Fibroblast of mammary gland (primary cell): Measurements from ENCODE around the gene PALM2AKAP2.

Experiments
- DNase-seq: peaks from one replicate; pipeline ENCODE4 v3.0.0-alpha.2; 2010; ENCODE audit warnings: low read depth
- H3K4me3 ChIP-seq: 2 replicates; pipeline ENCODE4 v1.5.1; 2011; ENCODE audit warnings: low read depth, mild to moderate bottlenecking, low read length, moderate library complexity; ENCODE audit not compliant: control insufficient read depth
- CTCF ChIP-seq: conservative IDR thresholded peaks from 2 replicates; pipeline ENCODE4 v1.5.1; 2011; ENCODE audit warnings: low read depth, low read length, inconsistent platforms; ENCODE audit not compliant: control insufficient read depth, insufficient read depth

The PALM2AKAP2 gene

DNA sequence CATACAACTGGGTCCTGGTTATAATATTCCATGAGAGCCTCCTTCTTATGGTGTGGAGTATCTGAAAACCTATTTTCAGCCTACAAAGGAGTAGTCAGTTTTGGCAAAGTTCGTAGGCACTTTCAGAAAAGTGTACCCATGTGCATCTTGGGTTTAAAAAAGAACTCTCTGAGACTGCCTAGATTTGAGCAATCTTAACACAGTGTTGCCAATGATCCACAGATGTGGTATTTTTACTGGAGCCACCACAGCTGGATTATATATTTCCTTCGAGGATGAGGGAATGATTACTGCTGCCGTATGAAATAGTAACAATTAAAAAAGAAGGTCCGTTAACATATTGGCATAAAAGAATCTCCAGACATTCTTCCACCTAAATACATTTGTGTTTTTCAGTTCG lies 1.1 kb downstream of the PALM2AKAP2 start:
- peak; percentile 49 for DNase-seq
- peak overlapping the region; percentile 73 for H3K4me3 ChIP-seq
- no peak for TF ChIP-seq CTCF

DNA sequence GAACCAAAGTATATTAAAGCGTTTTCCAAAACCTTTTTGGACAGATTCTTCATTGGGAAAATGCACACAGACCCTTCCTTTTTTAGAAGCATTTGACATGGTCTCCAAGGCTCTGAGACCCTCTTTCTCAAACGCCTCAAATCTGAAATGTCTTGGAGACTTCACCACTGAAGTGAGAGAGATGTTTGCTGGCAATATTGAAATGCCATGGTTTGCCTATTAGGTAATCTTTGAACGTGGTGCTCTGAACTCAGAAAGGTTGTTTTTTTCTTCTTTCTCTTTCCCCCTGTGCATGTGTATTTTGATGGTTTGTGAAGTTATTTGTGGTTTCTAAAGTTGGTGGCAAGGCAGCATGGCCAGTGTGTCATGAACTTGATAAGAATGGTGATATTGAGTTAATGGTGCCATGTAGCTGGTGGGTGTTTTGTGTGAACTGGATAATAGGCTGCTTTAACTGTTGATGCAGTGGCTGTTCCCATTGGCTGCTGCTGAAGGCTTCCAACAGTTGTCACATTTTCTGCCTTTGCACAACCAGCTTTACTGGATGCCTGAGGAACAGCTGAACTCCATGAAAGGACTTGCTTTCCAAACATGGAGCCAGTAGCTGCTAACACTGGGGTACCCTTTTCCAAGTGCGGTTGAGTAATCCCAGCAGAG lies 1.7 kb downstream of the PALM2AKAP2 start:
- no peak for TF ChIP-seq CTCF
- peak; percentile 31 for DNase-seq
- peak overlapping the region; percentile 73 for H3K4me3 ChIP-seq

DNA sequence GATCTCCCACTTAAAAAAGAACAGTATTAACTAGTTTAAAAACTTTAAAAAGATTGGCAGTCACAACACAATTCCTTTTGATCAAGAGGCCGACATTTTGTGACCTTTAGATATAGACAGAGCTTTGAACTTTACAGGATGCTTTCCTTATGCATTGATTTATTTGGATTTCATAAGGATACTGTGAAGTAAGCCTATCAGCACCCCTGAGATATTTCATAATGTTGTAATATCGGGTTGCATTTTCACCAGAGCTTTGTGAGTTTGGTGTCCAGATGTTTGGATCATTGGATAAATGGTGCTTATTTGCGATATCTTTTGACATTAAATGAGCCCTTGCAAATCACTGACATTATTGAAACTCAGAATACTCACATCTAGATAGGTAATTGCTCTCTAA lies 7.7 kb downstream of the PALM2AKAP2 start:
- TF ChIP-seq CTCF: no peak
- no peak overlapping the region for H3K4me3 ChIP-seq
- peak; percentile 61 for DNase-seq

GRCh38 chr9:109789556-109789955 lies 9.6 kb downstream of the PALM2AKAP2 start:
- DNase-seq: no peak
- no peak for TF ChIP-seq CTCF
- no peak overlapping the region for H3K4me3 ChIP-seq

DNA sequence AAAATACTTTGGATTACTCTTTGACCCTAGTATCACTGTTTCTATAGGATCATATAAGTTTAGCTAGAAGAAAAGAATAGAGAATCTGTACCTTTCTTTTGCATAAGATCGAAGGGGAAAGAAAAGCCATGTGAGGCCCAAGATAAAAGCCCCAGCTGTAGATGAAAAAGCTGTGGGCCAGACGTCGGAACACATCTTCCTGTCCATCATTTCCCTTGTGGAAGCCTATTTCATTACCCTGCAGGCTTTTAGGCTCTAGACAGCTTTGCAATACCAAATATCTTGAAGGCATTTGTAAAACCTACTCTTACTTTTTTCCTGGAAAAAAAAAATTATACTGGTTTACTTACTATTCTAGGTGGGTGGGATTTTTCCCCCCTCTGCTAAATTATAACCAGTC lies 10.0 kb downstream of the PALM2AKAP2 start:
- no peak for DNase-seq
- no peak for TF ChIP-seq CTCF
- H3K4me3 ChIP-seq: no peak overlapping the region

- no peak for TF ChIP-seq CTCF
- no peak for DNase-seq
- no peak overlapping the region for H3K4me3 ChIP-seq
Observed at GRCh38 chr9:109791003-109791677, 11.1 kb downstream of the PALM2AKAP2 start.

DNA sequence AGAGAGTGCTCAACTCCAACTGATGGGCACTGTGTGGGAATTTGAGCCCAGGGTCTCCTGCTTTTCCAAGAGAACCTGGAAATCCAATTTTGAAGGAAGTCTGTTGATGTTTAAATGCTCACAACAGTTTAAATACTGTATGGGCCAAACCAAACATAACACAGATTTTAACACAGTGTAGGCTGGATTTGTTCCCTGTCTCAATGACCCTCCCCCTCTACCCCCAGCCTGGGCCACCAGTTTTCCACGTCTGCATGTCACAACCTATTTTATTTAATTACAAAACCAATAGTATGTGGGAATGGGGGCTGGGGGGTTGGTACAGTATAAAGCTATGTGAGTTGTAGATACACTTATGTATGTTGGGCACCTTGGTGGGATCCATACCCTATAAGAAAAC lies 11.7 kb downstream of the PALM2AKAP2 start:
- TF ChIP-seq CTCF: no peak
- DNase-seq: no peak
- no peak overlapping the region for H3K4me3 ChIP-seq
